HG03439 (cell line): Measurements from ENCODE around the gene PRRT4.

Experiments used
- ATAC-seq: cut with Tn5 transposase; IDR thresholded peaks from one replicate; pipeline ENCODE4 v1.9.1; 2021; ENCODE audit warnings: mild to moderate bottlenecking, moderate library complexity; ENCODE audit not compliant: unreplicated experiment

PRRT4 gene

DNA sequence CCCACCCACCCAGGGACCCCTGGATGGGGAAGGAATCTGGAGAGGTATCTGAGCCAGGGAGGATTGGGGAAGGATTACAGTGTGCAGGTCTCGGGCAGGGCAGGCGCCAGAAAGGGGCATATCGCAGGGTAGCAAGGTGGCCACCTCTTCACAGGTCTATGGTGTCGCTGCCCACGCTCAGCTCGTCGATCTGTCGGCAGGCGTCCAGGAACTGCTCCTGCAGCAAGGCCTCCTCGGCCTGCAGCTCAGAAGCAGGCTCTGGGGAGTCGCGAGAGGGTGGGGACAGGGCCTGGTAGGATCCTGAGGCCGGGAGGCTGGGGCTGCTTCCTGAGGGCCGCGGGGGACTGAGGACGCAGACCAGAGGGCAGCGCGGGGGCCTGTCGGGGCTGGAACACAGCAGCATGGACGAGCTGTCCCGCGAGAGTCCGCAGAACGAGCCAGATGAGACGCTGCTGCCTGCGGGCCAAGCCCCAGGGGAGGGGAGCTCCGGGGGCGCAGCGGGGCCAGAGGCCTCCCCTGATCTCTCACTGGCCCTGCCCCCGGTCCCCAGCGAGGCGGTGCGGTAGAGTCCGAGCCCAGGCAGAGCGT lies 10.7 kb downstream of the PRRT4 start:
- ATAC-seq: no peak

DNA sequence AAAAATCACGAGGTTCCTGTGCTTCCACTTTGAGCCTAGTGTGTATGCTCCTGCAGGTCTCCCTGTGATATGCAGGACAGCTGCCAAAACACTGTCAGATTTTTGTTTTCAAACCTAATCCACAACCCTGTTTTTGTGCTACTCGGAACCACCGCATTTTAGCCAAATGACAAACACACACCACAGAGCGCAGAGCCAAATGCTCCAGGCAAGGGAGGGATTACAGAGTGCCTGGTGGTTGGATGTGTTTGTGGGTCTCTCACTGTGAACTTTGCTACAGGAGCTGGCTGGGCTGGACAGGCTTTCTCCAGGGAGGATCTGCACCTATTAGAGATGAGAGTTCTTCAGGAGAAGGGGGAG lies 12.0 kb downstream of the PRRT4 start:
- ATAC-seq: no peak

DNA sequence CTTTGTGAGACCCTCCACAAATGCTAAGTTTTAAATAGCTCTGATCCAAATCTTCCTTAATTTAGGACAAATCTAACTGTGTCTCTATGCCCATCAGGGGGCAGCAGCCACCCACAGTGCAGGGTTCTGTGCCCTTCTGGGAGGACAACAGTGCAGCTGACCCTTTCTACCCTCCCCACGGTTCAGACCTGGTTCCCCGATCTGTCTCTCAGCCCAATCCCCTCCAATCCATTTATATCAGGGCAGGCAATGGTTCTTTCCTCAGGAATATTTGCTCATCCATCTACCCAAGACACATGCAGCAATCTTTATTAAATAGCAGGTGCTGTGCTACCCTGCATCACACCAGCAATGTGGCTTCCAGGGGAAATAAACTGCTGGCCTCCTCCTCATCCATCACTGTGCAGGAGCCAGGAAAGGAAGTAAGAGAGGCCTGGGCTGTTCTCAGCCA lies 13.8 kb downstream of the PRRT4 start:
- ATAC-seq: no peak

DNA sequence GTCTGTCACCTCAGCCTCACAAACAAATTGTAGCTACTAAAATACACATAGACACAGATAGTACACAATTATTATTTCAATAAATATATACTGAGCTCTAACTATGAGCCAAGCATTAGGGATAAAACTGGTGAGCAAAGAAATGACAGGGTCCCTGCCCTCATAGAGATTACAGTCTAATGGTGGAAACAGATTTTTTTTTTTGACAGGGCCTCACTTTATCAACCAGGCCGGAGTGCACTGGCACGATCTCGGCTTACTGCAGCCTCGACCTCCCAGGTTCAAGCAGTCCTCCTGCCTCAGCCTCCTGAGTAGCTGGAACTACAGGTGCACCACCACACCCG lies 17.1 kb downstream of the PRRT4 start:
- ATAC-seq: no peak

DNA sequence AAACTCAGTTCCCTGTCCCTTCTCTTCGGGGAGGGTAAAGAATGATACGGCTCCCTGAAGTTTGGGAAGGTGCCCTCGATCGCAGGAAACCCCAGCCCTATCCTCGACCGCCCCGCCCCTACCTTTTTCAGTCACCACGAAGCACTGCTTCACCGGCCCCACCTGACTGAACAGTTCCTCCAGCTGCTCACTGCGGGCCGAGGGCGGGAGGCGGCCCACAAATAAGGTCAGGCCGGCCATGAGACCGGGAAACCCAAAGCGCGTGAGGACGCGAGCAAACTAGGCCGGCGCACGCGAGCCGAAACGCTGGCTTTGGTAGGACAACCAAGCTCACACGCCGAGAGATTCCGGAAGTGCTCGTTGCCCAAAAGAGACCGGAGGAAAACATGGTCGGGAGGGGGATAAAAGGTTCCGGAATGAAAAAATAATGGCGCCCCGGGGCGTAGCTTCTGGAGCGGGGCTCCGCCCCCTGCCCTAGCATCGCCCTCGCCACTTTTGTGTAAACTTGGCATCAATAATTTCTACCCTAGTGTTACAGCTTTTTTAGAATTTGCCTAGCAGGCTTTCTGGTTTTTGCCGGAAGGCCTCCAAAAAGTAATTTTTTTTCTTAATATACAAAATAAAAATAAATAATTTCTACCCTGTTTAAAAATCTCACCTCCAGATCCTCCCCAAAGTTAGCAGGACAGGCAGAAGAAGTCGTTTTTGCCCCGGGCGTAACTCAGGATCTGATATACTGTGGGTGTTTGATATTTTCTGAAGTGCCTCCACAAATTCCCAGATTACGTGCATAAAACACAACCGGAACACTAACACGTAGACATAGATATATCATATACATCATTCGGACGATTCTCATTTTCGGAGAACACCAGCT lies 17.7 kb downstream of the PRRT4 start, which contains the start of gene RBM28:
TSS of gene RBM28 (minus strand) at position 355 of the 877 bp plus-strand sequence. CDS start at position 240, 115 bp downstream.
- peak; percentile 96 for ATAC-seq

DNA sequence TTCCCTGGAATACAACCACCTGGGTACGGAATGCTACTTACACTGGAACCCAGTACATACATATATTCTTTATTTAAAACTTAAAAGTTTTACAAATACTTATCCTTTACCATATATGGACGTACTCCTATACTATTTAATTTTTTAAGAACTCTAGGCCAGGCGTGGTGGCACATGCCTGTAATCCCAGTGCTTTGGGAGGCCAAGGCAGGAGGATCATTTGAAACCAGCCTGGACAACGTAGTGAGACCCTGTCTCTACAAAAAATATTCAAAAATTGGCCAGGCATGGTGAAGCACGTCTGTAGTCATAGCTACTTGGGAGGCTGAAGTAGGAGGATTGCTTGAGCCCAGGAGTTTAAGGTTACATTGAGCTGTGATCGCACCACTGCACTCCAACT lies 19.8 kb downstream of the PRRT4 start:
- ATAC-seq: no peak

DNA sequence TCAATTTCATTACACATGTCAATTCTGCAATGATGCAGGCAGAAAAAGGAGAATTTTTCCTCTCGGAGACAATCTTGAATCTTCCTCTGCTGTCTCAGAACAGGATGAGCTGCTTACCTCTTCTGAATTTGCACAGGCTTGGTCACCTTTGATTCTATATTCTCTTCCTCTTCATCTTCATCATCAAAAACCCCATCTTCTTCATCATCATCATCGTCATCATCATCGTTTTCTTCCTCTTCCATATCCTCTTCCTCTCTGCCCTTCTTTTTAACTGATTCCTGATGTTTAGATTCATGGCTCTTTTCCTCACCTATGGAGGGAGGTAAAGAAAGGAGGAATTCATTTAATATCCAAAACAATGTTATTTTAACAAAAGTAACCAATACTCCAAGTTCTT lies 25.8 kb downstream of the PRRT4 start:
- no peak for ATAC-seq

DNA sequence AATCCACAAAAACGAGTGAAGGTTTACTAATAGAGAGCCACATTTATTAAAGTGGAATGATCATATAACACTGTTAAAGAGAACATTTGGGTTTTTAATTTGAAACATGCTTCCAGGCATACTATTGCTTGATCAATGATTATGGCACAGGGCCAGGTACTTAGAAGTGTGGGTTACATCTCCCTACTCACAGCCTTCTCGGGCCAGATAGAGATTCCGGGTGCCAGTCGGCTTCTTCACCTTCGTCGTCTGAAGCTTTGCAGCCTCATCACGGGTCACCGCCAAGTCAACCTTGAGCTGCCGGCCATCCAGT lies 37.2 kb downstream of the PRRT4 start:
- no peak for ATAC-seq

DNA sequence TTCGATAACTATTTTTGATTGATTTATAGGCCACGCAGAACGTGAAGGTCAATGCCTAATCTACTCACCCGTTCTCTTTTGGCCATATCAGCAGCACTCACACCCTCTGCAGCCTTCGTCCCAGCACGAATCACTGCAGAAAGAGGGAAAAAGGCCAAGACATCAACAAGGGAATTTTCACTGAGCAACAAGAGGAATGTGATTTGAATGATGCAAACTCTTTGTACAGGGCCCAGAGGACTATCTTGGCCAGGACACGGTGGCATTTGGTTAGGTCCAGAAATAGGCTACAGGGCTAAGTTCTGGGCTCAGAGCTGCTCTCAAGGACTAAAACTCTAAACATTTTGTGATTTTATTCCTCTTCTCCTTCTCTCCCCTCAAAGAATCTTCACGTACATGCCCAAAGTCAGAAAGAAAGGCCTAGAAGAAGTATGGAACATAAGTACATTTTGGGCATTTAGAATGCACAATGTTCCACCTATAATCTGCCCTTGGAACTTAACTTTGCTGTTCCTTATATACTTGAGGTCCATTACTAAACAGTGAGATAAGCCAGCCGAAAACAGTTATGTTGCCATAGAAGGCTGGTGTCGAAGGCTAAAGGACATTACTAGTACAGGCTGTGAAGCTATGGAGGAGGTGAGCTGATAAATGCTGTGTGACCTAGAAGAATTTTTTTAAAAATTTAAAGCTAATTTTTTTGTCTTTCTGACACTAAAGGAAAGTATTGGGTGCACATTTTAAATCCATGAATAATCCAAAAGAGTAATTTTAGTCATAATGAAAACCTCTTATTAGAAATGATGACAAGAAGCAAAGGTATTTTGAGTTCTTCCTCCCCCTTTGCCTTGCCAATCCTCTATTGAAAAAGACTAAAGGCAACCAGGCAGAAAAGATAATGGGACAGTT lies 37.8 kb downstream of the PRRT4 start:
- no peak for ATAC-seq

DNA sequence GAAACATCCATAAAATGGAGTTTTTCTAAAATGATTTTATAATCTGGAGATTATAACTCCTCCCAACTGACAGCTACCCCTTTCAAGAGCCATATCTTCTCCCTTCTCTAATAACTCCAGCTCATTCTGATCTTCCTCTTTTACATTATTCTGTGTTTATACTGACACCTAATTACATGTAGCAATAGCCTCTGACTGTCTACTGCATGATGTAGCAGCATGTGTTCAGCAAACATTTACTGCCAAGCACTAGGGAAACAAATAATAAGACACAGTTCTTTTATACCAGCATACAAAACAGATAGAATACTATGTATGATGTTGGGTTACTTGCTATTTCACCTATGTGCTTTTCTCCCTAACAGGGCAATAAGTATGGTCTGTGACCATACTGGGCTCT lies 38.5 kb downstream of the PRRT4 start:
- no peak for ATAC-seq

DNA sequence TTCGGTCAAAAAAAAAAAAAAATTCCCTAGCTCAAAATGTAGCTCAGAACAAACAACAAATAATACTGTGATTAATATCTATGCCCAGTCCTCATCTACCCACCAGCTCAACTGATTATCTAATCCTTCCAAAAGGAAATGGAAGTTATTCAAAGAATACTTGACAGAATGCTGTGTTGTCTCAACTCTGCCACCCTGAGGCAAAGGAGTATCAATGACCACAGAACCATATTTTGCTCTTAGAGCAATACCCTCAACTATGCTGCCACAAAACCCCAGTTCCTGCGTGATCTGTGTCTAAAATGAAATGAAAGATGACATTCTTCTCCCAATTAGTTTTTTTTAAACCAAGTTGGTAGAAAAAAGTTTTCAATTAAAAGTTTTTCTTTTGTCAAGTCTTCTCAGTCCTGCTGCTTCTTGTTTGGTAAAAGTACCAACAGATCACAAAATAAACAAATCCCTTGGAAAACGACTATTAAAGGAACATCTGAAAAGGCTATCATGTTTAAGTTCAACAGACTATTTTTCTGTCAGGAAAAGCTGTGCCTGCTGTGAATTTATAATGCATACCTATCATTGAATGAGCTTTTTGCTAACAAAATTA lies 39.3 kb downstream of the PRRT4 start:
- no peak for ATAC-seq

DNA sequence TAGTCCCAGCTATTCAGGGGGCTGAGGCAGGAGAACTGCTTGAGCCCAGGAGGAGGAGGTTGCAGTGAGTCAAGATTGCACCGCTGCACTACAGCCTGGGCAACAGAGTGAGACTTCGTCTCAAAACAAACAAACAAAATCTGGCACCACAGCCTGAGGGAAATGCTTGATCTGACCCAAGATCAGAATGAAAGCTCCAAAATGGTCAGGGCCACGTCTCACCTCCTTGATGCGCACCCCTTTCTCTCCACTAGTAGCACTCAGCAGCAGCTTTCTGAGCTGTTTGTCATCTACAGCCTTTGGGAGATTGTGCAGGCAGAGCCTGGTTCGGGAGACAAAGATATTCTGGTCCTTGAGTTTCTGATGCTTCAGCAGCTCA lies 40.5 kb downstream of the PRRT4 start:
- no peak for ATAC-seq

DNA sequence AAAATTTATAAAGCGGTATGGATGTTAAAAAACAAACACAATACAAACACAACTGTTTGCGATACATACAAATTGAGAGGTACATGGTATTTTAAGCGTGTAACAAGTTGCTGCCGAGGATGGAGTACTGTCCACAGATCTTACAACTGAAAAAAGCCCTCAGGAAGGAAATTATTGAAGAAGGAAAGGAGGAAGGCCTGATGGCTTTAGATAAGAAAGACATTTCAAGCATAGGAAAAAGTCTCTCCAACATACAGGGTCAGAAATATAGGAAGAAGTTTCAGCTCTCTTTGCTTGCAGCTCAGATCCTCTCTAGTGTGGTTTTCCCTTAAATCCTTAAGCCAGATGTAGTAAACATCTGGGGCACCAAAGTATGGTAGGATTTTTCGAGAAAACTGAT lies 42.8 kb downstream of the PRRT4 start:
- no peak for ATAC-seq

DNA sequence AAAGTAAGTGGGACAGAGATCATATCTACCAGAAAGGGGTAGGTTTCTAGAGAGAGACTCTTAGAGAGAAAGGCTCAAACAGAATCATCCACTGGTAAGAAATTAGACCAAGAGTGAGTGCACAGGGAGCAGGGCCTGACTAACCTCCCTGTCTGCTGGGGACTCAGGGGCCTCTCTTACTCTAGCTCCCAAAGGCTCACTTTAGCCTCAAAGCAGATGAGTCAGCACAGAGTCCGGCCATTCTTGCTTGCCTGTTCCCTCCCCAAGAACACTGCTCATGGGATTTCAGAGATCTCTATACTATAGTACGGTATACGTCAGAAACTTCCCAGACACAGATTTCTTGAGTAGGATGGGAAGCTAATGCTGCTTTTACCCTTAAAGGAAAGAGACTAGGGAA lies 50.5 kb downstream of the PRRT4 start:
- no peak for ATAC-seq

DNA sequence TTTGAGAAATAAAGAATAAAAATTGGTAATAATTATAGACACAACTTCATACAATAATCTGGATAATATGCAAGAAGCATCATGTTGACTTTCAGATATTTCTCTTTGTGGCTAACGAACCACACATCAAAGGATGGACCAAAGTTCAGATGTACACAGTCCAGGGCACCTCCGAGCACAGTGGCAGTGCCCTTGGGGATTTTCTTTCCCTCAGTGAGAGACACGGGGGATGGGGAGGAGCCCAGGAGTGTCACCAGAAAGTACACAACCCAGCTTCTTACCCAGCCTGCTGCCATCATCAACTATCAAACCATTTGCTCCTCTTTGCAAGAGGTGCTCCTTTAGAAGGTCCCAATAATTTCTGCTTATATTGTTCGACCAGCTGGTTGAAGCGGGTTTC lies 51.0 kb downstream of the PRRT4 start:
- no peak for ATAC-seq

DNA sequence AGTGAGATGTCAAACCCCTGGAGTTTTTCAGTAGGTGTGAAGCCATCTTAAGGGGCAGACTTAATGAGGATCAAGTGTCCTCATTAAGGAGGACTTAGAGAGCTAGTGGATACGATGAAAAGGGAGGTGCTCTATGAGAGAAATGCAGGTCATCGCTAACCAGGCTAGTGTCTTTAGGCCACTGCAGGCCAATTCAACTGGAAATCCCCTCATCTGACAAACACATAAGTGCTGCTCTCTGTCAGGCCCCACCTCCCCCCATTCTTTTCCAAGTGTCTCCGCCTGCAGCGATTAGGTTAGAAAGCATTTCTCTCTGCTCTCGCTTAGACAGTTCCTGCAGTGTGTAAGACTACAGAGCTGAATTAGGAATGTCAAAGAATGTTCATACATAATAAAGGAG lies 51.5 kb downstream of the PRRT4 start:
- no peak for ATAC-seq

DNA sequence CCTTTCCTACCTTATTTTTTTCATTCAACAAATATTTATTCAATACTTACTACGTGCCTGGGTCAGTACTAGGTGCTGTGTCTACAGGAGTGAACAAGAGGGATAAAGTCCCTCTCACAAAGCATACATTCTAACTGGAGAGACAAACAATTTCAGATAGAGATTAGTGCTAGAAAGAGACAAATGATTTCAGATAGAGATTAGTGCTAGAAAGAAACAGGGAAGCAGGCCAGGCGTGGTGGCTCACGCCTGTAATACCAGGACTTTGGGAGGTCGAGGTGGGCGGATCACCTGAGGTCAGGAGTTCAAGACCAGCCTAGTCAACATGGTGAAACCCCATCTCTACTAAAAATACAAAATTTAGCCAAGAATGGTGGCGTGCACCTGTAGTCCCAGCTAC lies 52.4 kb downstream of the PRRT4 start:
- ATAC-seq: no peak

DNA sequence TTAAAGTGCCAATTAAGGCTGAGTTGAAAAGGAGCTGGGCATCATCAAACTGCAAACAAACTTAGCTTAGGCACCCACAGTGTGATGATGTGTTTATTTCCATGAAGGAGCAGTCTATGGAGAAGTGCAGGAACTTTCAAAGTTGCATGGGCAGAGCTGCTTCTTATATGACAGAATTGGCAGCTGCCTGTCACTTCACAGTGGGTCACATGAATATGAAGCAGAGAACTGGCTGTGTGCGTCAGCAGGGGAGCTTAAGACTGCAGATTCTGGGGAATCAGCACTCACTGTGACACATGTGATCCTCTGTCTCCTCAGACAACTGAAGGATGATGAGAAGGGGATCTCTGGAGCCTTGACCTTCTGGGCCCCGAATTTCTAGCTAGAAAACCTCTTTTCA lies 54.4 kb downstream of the PRRT4 start:
- ATAC-seq: no peak

DNA sequence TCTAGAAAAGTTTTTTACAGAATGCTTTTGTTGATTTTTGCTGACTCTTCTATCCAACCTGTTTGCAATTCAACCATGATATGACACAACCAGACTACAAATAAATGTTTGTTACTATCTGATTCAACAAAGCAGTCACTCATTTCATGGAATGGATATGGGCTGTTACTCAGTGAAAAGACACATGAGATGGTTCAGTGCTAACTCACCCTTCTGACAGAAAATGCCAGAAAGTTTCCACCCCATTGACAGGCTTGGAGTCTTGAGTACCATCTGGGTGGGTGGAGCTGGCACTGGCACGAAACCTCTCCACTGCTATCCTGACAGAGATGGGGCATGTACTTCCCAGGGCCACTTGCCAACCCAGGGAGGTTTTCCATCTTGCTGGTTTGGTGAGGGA lies 57.3 kb downstream of the PRRT4 start:
- no peak for ATAC-seq

DNA sequence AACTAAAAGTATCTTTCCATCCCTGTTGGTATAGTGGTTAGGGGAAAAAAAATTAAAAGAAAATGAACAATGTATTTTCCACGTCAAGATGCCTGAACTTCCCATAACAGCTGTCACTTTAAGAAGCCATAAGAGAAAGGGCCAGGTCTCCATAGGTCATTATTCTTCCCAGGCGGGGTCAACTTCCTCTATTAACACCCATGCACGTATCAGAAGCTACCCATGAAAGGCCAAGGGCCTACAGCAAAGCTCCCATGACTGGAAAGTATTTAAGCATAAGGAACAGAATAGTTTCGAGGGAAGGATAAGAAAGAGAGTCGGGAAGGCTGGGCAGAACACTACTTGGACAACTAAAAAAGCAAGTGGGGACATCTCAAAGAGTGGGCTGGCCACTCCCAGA lies 57.8 kb downstream of the PRRT4 start:
- ATAC-seq: no peak

DNA sequence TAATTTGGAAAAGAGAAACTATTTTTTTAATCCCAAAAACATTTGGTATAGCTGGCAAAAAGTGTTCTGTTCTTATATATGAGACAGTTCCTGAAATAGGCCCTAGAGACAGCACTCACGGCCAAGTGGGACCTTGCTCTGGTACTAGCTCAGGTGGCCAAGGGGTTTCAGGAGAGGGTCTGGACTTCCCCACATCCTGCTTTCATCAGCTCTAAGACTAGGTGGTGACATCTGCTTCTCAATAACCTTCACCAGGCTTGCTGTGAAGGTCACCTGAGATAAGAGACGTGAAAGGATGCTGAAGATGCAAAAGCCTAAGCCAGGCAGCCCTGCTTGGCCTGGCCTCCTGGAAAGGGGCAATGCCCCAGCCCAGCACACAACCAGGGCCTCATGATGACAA lies 58.4 kb downstream of the PRRT4 start:
- ATAC-seq: no peak
